Amniotic stem cell (primary cell): Measurements from ENCODE around the gene OR3A2.
"Not testable (repeated sequence)": the region's sequence is repeated elsewhere in the genome, so short reads cannot be mapped to it uniquely, and the experiment has no call there.

ENCODE experiments used
- DNase-seq: peaks from one replicate; lab custom pipeline; 2025; lab: John Stamatoyannopoulos, UW

OR3A2 gene

DNA sequence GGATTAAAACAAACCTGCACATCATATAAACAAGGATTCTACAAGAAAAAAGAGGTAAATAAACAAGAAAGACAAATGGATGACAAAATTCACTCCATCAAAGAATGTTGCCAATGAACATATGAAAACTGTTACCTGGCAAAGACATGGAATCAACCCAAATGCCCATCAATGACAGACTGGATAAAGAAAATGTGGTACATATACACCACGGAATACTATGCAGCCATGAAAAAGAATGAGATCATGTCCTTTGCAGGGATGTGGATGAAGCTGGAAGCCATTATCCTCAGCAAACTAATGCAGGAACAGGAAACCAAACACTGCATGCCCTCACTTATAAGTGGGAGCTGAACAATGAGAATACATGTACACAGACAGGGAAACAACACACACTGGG is 92.6 kb downstream of the OR3A2 start:
- DNase-seq = not testable (repeated sequence)

DNA sequence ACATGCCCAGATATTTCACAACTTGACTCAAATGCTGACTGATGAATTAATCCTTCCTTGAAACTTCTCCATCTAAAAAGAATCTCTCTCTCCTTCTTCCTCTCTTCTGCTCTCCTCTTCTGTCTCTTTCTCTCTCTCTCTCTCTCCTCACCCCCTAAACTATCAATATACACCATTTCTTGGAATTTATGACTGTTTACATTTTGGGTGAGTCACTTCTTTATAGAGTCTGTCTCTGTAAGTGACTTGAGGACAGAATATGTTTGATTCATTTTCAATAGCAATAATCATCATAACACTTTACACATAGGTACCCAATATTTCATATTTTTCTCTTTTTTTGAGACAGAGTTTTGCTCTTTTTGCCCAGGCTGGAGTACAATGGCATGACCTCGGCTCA is 103.2 kb downstream of the OR3A2 start:
- DNase-seq = no peak

DNA sequence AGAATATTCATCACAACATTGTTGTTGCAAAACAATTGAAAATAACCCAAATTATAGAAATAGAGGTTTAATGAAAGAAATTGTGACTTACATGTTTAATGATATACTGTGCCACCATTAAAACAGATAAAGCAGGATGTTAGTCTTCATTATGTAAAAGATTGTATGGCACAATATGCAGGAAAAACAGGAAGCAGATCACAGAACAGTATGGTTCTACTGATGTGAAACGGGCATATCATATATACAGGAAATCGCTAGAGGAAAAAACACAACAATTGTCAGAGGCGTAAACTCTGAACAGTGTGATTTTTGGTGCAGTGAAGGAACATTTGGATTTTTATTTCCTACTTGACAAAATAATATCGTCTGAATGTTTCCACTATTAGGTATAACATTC is 110.0 kb downstream of the OR3A2 start:
- DNase-seq = no peak

DNA sequence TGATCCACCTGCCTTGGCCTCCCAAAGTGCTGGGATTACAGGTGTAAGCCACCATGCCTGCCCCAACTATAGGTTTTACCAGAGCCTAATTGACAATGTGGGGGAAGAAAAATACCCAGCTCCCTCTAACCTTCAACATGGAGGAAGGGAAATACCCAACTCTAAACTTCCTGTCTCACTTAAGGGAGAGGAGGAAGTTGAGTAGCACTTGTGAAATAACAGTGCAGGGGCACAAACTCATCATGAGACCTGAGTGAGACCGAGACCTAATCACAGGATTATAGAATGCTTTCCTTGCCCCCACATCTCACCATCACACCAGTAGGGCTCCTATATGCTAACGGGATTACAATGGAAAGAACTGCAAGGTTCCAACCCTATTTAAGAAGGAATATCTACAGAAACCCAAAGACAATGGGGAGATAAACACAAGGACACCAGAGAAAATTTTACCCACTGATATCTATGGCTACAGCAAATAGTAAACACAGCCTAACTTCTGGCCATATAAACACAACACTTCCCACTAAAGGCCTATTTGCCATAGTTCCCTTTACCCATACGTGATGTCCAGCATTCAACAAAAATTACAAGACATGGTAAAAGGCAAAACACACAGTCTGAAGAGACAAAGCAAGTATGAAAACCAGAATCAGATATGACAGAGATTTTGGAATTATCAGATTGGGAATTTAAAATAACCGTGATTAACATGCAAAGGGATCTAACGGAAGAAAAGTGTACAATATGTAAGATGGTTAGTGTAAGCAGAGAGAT is 114.8 kb downstream of the OR3A2 start:
- no peak for DNase-seq

DNA sequence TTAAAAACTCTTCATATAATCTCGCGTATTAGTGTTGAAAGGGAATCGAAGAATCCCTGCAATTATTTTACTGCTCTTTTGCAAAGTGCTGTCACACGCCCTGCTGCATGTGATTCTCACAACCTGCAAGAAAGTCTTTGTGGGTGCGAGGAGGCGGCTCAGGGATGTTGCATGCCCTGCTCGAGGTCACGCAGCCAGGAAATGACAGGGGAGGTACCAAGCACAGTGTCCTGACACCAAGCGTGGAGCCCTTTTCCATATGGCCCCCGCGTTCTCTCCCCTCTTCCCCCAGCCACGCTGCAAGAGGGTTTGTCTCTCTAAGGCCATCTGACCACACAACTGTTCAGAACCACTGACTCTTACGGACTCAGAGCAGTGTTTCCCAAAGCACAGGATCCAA is 125.5 kb downstream of the OR3A2 start:
- no peak for DNase-seq

DNA sequence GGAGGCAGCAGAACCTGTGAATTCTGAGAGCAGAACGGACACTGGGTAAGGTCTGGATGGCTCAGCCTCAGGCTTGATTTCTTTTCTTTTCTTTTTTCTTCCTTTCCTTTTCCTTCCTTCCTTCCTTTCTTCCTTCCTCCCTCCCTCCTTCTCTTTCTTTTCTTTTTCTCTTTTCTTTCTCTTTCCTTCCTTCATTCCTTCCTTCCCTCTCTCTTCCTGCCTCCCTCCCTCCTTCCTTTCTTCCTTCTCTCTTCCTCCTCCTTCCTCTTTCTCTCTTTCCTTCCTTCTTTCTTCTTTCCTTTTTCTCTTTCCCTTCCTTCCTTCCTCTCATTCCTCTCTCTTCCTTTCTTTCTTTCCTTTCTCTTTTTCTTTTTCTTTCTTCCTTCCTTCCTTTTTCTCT is 125.9 kb downstream of the OR3A2 start:
- DNase-seq = no peak

DNA sequence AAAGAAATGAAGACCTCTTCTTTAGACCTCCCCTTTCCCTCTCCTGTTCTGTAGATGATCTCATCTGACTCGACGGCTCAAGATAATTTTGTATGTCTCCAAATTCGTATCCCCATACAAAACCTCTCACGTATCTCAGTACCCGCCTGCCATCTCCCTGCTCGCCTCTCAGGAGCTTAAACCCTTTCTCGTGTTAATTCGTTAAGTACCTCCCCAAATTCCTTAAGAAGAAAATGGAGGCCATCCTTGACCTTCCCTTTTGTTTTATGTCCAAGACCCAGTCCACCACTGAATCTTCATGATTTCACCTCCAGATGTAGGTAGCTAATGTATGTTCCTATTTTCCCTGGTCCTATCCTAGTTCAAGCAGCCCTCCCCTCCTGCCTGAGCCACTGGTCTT is 129.5 kb downstream of the OR3A2 start:
- no peak for DNase-seq

DNA sequence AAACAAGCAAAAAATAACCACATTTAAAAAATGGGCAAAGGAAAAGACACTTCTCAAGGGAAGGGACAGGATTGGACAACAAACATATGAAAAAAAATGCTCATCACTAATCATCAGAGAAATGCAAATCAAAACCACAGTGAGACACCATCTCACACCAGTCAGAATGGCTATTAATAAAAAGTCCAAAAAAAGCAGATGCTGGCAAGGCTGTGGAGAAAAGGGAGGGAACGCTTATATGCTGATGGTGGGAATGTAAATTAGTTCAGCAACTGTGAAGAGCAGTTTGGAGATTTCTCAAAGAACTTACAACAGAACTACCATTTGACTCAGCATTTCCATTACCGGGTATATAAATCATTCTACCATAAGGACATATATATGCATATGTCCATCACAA is 137.1 kb downstream of the OR3A2 start:
- not testable (repeated sequence) for DNase-seq

DNA sequence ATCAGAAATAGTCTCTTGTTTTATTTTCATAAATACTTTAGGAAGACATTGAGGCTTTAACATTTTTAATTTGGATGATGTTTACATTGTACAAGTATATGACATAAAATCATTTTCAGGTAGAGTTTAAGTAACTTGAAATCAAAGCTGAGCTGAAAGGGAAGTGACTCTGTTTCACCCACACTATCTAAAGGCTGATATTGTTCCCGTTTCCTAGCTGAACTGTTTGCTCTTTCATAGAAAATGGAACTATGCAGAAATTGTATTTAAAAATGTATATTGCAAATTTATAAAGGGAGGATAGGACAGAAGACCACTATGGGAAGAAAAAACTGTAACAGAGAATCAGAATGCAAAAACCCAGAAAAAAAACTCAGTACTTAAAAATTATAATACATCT is 141.3 kb downstream of the OR3A2 start:
- not testable (repeated sequence) for DNase-seq

DNA sequence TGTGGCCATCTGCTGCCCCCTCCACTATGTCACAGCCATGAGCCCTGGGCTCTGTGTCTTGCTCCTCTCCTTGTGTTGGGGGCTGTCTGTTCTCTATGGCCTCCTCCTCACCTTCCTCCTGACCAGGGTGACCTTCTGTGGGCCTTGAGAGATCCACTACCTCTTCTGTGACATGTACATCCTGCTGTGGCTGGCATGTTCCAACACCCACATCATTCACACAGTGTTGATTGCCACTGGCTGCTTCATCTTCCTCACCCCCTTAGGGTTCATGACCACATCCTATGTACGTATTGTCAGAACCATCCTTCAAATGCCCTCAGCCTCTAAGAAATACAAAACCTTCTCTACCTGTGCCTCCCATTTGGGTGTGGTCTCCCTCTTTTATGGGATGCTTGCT is 145.1 kb downstream of the OR3A2 start:
- not testable (repeated sequence) for DNase-seq

DNA sequence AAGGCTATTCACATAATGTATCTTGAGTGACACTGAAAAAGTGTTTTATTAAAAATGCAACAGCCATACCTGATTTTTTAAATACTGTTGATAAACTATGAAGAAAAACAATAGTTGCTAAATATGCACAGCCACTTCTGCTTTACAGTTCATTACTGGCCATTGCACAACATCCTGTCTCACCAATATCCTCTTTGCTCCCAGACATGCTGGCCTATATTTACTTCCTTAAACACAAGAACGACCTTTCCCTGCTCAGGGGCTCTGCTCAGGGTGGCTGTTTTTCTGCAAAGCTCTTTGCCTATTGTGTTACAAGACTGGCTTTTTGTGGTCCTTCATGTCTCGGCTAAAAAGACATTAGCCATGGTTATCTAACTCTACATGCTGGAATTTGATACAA is 147.4 kb downstream of the OR3A2 start:
- DNase-seq = not testable (repeated sequence)

DNA sequence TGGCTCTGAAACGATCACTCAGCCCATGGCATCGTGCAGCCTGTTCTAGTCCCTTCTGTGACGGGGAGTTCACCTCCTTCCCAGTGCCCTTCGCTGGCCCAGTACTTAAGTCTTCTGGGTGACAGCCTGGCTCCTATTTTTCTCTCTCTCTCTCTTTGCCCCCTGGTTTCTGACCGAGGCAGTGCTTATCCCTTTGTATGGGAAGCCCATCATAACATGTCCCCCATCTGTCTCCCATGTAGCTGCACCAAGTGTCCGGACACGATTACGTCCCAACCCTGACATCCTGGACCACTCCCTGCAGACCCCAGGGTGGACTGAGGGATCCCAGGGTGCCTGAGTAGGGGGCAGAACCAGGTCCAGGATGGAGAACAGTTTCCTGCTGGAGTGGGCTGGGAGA is 153.8 kb downstream of the OR3A2 start:
- DNase-seq = not testable (repeated sequence)
